GM10266 (cell line): ENCODE results near the gene MSI2.

Experiments used
- DNase-seq: peaks from one replicate; pipeline ENCODE4 v3.0.0; 2012; ENCODE audit errors: extremely low spot score
- TF ChIP-seq, protein P1 (sequence below): IDR thresholded peaks from 2 replicates; pipeline ENCODE4 v1.5.1; 2012; ENCODE audit warnings: mild to moderate bottlenecking, low read depth; ENCODE audit not compliant: control insufficient read depth, insufficient read depth; ENCODE audit errors: missing control alignments

The MSI2 gene

GRCh38 chr17:57582881-57583756 lies 326.8 kb downstream of the MSI2 start:
- no peak for DNase-seq
- TF ChIP-seq, protein P1, sequence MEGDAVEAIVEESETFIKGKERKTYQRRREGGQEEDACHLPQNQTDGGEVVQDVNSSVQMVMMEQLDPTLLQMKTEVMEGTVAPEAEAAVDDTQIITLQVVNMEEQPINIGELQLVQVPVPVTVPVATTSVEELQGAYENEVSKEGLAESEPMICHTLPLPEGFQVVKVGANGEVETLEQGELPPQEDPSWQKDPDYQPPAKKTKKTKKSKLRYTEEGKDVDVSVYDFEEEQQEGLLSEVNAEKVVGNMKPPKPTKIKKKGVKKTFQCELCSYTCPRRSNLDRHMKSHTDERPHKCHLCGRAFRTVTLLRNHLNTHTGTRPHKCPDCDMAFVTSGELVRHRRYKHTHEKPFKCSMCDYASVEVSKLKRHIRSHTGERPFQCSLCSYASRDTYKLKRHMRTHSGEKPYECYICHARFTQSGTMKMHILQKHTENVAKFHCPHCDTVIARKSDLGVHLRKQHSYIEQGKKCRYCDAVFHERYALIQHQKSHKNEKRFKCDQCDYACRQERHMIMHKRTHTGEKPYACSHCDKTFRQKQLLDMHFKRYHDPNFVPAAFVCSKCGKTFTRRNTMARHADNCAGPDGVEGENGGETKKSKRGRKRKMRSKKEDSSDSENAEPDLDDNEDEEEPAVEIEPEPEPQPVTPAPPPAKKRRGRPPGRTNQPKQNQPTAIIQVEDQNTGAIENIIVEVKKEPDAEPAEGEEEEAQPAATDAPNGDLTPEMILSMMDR: no peak

DNA sequence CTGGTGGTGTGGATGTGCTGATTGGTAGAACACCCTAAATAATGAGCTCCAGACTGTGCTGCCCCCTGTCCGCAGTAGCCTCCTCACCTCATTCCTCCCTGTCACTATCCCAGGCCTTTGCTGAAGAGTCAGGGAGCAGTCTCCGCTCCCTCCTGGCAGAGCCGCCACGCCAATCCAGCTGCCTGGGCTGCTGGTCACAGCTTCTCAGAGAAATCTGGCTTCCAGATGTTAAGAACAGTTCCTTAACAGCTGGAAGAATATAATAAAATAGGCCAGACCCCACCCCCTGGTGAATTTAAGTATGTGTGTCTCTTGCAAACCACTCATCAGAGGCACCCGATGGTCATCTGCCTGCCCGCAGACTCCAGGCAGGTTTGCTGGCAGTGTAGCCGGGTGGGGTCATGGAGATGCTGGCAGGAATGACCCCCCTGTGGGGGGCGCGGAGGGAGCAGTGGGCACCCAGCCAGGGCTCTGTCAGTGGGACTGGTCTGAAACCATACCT lies 327.8 kb downstream of the MSI2 start:
- no peak for DNase-seq
- TF ChIP-seq, protein P1: no peak

- no peak for DNase-seq
These were observed 329.2 kb downstream of the MSI2 start for GRCh38 chr17:57585341-57586195.

GRCh38 chr17:57586196-57586740 lies 329.9 kb downstream of the MSI2 start:
- TF ChIP-seq, protein P1: no peak
- DNase-seq: no peak

More at GRCh38 chr17:57585341-57586195, 329.2 kb downstream of the MSI2 start:
- TF ChIP-seq, protein P1: no peak

- TF ChIP-seq, protein P1: no peak
- DNase-seq: no peak
These were observed 330.4 kb downstream of the MSI2 start for GRCh38 chr17:57586742-57587141.

- TF ChIP-seq, protein P1: no peak
- no peak for DNase-seq
These were observed 331.1 kb downstream of the MSI2 start for GRCh38 chr17:57587193-57587969.
